ENCODE measurements around the gene HK2. TPM values are rescaled to one million over a fixed set of nuclear protein-coding genes. Genes with fewer than 3 reads are reported as not detected.
A peak's percentile ranks its signal among the peaks of the same experiment; 100 is the strongest.

HK2 gene
- total RNA-seq, 2 donors from 2014 or later: 3.4 to 8.1 TPM

GRCh38 chr2:74806920-74807319, 27.0 kb upstream of the HK2 start:
- no peaks in the 10 kb centered on the region for H3K36me3 ChIP-seq
- H3K9me3 ChIP-seq: no peaks in the 10 kb centered on the region
- no peak overlapping the region for H3K4me3 ChIP-seq
- H3K27ac ChIP-seq: no peak overlapping the region
- DNase-seq (ENCODE audit: low spot score): no peak
- TF ChIP-seq, protein P1, sequence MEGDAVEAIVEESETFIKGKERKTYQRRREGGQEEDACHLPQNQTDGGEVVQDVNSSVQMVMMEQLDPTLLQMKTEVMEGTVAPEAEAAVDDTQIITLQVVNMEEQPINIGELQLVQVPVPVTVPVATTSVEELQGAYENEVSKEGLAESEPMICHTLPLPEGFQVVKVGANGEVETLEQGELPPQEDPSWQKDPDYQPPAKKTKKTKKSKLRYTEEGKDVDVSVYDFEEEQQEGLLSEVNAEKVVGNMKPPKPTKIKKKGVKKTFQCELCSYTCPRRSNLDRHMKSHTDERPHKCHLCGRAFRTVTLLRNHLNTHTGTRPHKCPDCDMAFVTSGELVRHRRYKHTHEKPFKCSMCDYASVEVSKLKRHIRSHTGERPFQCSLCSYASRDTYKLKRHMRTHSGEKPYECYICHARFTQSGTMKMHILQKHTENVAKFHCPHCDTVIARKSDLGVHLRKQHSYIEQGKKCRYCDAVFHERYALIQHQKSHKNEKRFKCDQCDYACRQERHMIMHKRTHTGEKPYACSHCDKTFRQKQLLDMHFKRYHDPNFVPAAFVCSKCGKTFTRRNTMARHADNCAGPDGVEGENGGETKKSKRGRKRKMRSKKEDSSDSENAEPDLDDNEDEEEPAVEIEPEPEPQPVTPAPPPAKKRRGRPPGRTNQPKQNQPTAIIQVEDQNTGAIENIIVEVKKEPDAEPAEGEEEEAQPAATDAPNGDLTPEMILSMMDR (IDR thresholded peaks at IDR 0.05): no peak
- H3K27me3 ChIP-seq: no peaks in the 10 kb centered on the region
- no peaks in the 10 kb centered on the region for H3K4me1 ChIP-seq

GRCh38 chr2:74812787-74813590, 20.9 kb upstream of the HK2 start:
- DNase-seq (ENCODE audit: low spot score): no peak
- H3K27ac ChIP-seq: no peak overlapping the region
- TF ChIP-seq, protein P1 (IDR thresholded peaks at IDR 0.05): no peak
- H3K4me1 ChIP-seq: peaks cover 0 to 6% of the 10 kb centered on the region in 2 donors
- no peaks in the 10 kb centered on the region for H3K27me3 ChIP-seq
- H3K4me3 ChIP-seq: no peak overlapping the region
- no peaks in the 10 kb centered on the region for H3K36me3 ChIP-seq
- H3K9me3 ChIP-seq: no peaks in the 10 kb centered on the region

DNA sequence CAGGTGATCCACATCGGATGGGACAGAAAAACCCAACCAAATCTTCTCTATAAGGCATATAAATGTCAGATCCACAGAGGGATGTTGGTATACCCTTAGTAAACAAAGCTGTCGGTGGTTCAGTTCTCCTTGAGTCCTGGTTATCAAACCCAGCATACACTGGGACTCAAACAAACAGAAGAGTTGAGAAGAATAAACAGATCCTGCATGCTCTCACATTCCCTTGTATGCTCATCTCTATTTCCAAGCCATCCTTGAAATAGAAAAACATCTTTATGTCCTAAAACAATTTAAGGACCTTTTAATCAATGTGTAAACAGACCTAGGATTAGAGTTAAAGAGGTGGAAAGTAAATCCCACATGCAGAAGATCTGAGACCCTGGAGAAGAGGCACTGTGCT, 19.8 kb upstream of the HK2 start:
- Histone ChIP-seq H3K4me3 (no peak overlapping the region), H3K27me3 (no peaks in the 10 kb centered on the region), H3K36me3 (no peaks in the 10 kb centered on the region), H3K9me3 (no peaks in the 10 kb centered on the region), H3K27ac (no peak overlapping the region), H3K4me1 (peaks cover 0 to 6% of the 10 kb centered on the region in 2 donors)
- peak; percentile 21 for DNase-seq (ENCODE audit: low spot score)
- TF ChIP-seq, protein P1 (IDR thresholded peaks at IDR 0.05): no peak

DNA sequence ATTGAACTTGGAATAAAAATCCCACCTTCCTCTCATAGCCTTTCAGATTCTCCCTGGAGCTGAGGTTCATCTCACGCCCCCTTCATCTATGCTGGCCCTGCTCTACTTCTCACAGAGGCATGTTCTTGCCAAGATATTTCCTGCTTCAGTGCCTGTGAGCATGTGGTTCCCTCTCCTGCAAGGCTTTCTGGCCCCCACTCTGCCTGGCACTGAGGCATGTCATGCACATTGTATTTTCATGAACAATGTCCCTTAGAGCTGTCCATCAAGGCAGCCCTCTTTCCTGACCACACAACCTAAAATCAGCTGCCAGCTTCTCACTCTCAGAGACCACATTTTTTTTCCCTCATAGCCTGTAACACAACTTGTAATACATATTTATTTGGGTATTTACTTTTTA, 18.0 kb upstream of the HK2 start:
- Histone ChIP-seq H3K27me3 (no peaks in the 10 kb centered on the region), H3K27ac (no peak overlapping the region), H3K4me1 (peaks cover 0 to 6% of the 10 kb centered on the region in 2 donors), H3K9me3 (no peaks in the 10 kb centered on the region), H3K4me3 (no peak overlapping the region), H3K36me3 (no peaks in the 10 kb centered on the region)
- TF ChIP-seq, protein P1 (IDR thresholded peaks at IDR 0.05): no peak
- DNase-seq (ENCODE audit: low spot score): peak; percentile 16

DNA sequence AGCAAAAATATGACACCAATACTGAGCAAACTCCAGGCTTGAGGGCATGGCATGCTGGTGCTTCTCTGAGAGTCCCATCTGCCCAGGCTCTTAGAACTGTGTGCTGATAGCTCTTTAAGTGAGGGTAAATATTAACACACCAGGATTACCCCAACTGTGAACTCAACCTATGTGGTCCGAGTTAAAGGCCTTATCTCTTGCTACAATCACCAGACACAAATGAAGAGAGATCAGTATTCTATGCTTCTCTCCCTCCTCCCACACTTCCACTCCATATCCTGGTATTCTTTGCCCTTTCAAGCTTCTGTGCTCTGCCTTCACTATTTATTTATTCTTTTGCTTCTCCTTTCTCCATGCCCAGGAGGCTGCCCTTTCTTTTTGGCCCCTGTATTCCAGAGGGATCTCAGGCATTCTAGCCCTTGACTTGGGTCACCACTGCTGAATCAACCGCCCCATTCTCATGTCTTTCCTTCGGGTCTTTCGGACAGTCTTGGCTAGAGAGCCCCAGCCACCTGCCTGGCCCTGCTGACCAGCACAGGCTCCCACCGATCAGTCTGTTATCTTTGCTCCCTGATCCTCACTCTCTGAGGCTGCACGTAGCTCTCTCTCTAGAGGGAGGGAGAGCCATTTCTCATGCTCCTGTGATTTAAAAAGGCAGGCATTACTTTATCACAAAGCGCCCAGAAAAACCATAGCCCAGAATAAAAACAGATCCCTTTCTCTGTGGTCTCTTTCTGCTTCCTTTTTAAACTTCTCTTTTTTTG, 17.2 kb upstream of the HK2 start:
- TF ChIP-seq, protein P1 (IDR thresholded peaks at IDR 0.05): no peak
- Histone ChIP-seq H3K4me3 (no peak overlapping the region), H3K36me3 (no peaks in the 10 kb centered on the region), H3K27me3 (no peaks in the 10 kb centered on the region), H3K27ac (no peak overlapping the region), H3K9me3 (no peaks in the 10 kb centered on the region), H3K4me1 (peaks cover 0 to 6% of the 10 kb centered on the region in 2 donors)
- DNase-seq (ENCODE audit: low spot score): no peak

Measured in right atrium auricular region (tissue), 2 donors.